H9 (cell line): Measurements from ENCODE around the gene C16orf92. TPM values are rescaled to one million over a fixed set of nuclear protein-coding genes. Genes with fewer than 3 reads are reported as not detected.

Experiments used
- DNase-seq: peaks from one replicate; pipeline ENCODE4 v3.0.0-alpha.2; 2017
- H2AFZ ChIP-seq: one replicate; pipeline ENCODE4 v1.6.1; 2013; ENCODE audit warnings: mild to moderate bottlenecking, low read length, control low read depth, moderate library complexity
- H2AK5ac ChIP-seq: 2 replicates; pipeline ENCODE4 v1.6.1; 2013; ENCODE audit warnings: low read length, control low read depth, mixed read lengths; ENCODE audit not compliant: insufficient read length
- H2BK120ac ChIP-seq: one replicate; pipeline ENCODE4 v1.6.1; 2013; ENCODE audit warnings: low read depth, mild to moderate bottlenecking, low read length, control low read depth, inconsistent platforms; ENCODE audit not compliant: poor library complexity, severe bottlenecking
- H2BK12ac ChIP-seq: 2 replicates; pipeline ENCODE4 v1.6.1; 2013; ENCODE audit warnings: low read length, control low read depth, mixed read lengths, low read depth; ENCODE audit not compliant: insufficient read length
- H2BK15ac ChIP-seq: 2 replicates; pipeline ENCODE4 v1.6.1; 2013; ENCODE audit warnings: low read depth, low read length, control low read depth
- H2BK20ac ChIP-seq: one replicate; pipeline ENCODE4 v1.6.1; 2013; ENCODE audit warnings: low read depth, mild to moderate bottlenecking, low read length, control low read depth, inconsistent platforms; ENCODE audit not compliant: poor library complexity, severe bottlenecking
- H2BK5ac ChIP-seq: 2 replicates; pipeline ENCODE4 v1.6.1; 2013; ENCODE audit warnings: low read length, control low read depth, mixed read lengths; ENCODE audit not compliant: insufficient read length
- H3K14ac ChIP-seq: 2 replicates; pipeline ENCODE4 v1.6.1; 2013; ENCODE audit warnings: low read length, control low read depth; ENCODE audit not compliant: insufficient read depth
- H3K18ac ChIP-seq: 2 replicates; pipeline ENCODE4 v1.6.1; 2013; ENCODE audit warnings: low read depth, mild to moderate bottlenecking, mixed read lengths, low read length, control low read depth; ENCODE audit not compliant: insufficient read length
- H3K23ac ChIP-seq: 2 replicates; pipeline ENCODE4 v1.6.1; 2013; ENCODE audit warnings: low read length, control low read depth, mixed read lengths, low read depth; ENCODE audit not compliant: insufficient read length
- H3K23me2 ChIP-seq: 2 replicates; pipeline ENCODE4 v1.6.1; 2013; ENCODE audit warnings: low read depth, mild to moderate bottlenecking, mixed read lengths, low read length, control low read depth; ENCODE audit not compliant: insufficient read length, poor library complexity, severe bottlenecking
- H3K27ac ChIP-seq: 2 replicates; pipeline ENCODE4 v1.5.1; 2013; ENCODE audit warnings: low read length, control low read depth, mixed read lengths, low read depth; ENCODE audit not compliant: insufficient read length
- H3K27me3 ChIP-seq: 2 replicates; pipeline ENCODE4 v1.6.1; 2013; ENCODE audit warnings: low read length, control low read depth, inconsistent platforms; ENCODE audit not compliant: insufficient read depth
- H3K4ac ChIP-seq: 2 replicates; pipeline ENCODE4 v1.6.1; 2013; ENCODE audit warnings: low read depth, mild to moderate bottlenecking, control low read depth, inconsistent platforms, low read length, moderate library complexity
- H3K4me1 ChIP-seq: 2 replicates; pipeline ENCODE4 v1.6.1; 2013; ENCODE audit warnings: low read length, control low read depth, inconsistent platforms; ENCODE audit not compliant: insufficient read depth
- H3K4me2 ChIP-seq: 2 replicates; pipeline ENCODE4 v1.6.1; 2013; ENCODE audit warnings: low read length, control low read depth, mixed read lengths; ENCODE audit not compliant: insufficient read length, insufficient read depth
- H3K56ac ChIP-seq: 2 replicates; pipeline ENCODE4 v1.6.1; 2013; ENCODE audit warnings: low read depth, mild to moderate bottlenecking, mixed read lengths, low read length, control low read depth; ENCODE audit not compliant: insufficient read length
- H3K79me1 ChIP-seq: 2 replicates; pipeline ENCODE4 v1.6.1; 2013; ENCODE audit warnings: low read depth, mild to moderate bottlenecking, moderate library complexity, low read length, control low read depth, inconsistent platforms; ENCODE audit not compliant: insufficient read depth, poor library complexity, severe bottlenecking
- H3K79me2 ChIP-seq: 2 replicates; pipeline ENCODE4 v1.6.1; 2013; ENCODE audit warnings: low read length, control low read depth, inconsistent platforms; ENCODE audit not compliant: insufficient read depth
- H3K9ac ChIP-seq: 2 replicates; pipeline ENCODE4 v1.6.1; 2013; ENCODE audit warnings: low read length, control low read depth, mixed read lengths; ENCODE audit not compliant: insufficient read length; ENCODE audit errors: extremely low read depth
- H3K9me3 ChIP-seq: one replicate; pipeline ENCODE4 v1.6.1; 2013; ENCODE audit warnings: low read depth, low read length, inconsistent platforms; ENCODE audit not compliant: control insufficient read depth
- H3T11ph ChIP-seq: one replicate; pipeline ENCODE4 v1.6.1; 2013; ENCODE audit warnings: mild to moderate bottlenecking, low read length, control low read depth, inconsistent platforms
- H4K20me1 ChIP-seq: one replicate; pipeline ENCODE4 v1.6.1; 2013; ENCODE audit not compliant: control insufficient read depth, insufficient read length, insufficient read depth
- H4K5ac ChIP-seq: 2 replicates; pipeline ENCODE4 v1.6.1; 2013; ENCODE audit warnings: low read depth, mild to moderate bottlenecking, mixed read lengths, low read length, control low read depth; ENCODE audit not compliant: insufficient read length
- H4K8ac ChIP-seq: replicated peaks from 2 replicates; pipeline ENCODE4 v1.6.1; 2013; ENCODE audit warnings: low read length, control low read depth, mixed read lengths, low read depth; ENCODE audit not compliant: insufficient read length
- H4K91ac ChIP-seq: 2 replicates; pipeline ENCODE4 v1.6.1; 2013; ENCODE audit warnings: low read depth, mild to moderate bottlenecking, moderate library complexity, mixed read lengths, low read length, control low read depth; ENCODE audit not compliant: insufficient read length
- H3K27ac Mint-ChIP-seq, 3 experiments: 2 replicates in 2 of 3; 3 replicates in 1 of 3; pipeline ENCODE4 v1.8.0; 2020 to 2021; ENCODE audit warnings: mixed read lengths in 3 of 3, mild to moderate bottlenecking in 1 of 3, moderate library complexity in 1 of 3
- H3K27me3 Mint-ChIP-seq: 2 replicates; pipeline ENCODE4 v1.8.0; 2021; ENCODE audit warnings: low read depth, mild to moderate bottlenecking, moderate library complexity, mixed read lengths
- H3K36me3 Mint-ChIP-seq, 3 experiments: 2 replicates in 2 of 3; 3 replicates in 1 of 3; pipeline ENCODE4 v1.8.0; 2020 to 2021; ENCODE audit warnings: low read depth in 3 of 3, mixed read lengths in 3 of 3; ENCODE audit not compliant: insufficient read depth in 1 of 3
- H3K4me1 Mint-ChIP-seq, 2 experiments: 2 replicates each; pipeline ENCODE4 v1.8.0; 2020; ENCODE audit warnings: mixed read lengths in 2 of 2
- H3K4me3 Mint-ChIP-seq, 2 experiments: 2 replicates in 1 of 2; 3 replicates in 1 of 2; pipeline ENCODE4 v1.8.0; 2020 to 2021; ENCODE audit warnings: mild to moderate bottlenecking in 2 of 2, mixed read lengths in 2 of 2, moderate library complexity in 1 of 2
- H3K9me3 Mint-ChIP-seq, 2 experiments: 2 replicates in 1 of 2; 3 replicates in 1 of 2; pipeline ENCODE4 v1.8.0; 2020; ENCODE audit warnings: mild to moderate bottlenecking in 2 of 2, mixed read lengths in 2 of 2, moderate library complexity in 1 of 2
- WGBS: extraction: QIAGEN DNeasy Blood & Tissue Kit; methylation state at CpG from one replicate; pipeline ENCODE4 v1.1.7; 2013; ENCODE audit warnings: missing lambda C conversion rate, low lambda C conversion rate, mixed read lengths; ENCODE audit not compliant: insufficient read length; ENCODE audit errors: extremely low coverage; 5-methylcytosine and 5-hydroxymethylcytosine counted together
- total RNA-seq: library from RNA; stranded (reverse); gene quantifications from 2 replicates; pipeline ENCODE4 v1.2.1, GENCODE V29; 2021
- TF ChIP-seq, protein P1 (sequence below): fragments of 200-600 bp; sonication (generic); conservative IDR thresholded peaks from 3 replicates; pipeline ENCODE4 v1.8.0; 2021; ENCODE audit warnings: antibody characterized with exemption, mild to moderate bottlenecking

The C16orf92 gene
- total RNA-seq, 1 experiment from 2014 or later: not detected

DNA sequence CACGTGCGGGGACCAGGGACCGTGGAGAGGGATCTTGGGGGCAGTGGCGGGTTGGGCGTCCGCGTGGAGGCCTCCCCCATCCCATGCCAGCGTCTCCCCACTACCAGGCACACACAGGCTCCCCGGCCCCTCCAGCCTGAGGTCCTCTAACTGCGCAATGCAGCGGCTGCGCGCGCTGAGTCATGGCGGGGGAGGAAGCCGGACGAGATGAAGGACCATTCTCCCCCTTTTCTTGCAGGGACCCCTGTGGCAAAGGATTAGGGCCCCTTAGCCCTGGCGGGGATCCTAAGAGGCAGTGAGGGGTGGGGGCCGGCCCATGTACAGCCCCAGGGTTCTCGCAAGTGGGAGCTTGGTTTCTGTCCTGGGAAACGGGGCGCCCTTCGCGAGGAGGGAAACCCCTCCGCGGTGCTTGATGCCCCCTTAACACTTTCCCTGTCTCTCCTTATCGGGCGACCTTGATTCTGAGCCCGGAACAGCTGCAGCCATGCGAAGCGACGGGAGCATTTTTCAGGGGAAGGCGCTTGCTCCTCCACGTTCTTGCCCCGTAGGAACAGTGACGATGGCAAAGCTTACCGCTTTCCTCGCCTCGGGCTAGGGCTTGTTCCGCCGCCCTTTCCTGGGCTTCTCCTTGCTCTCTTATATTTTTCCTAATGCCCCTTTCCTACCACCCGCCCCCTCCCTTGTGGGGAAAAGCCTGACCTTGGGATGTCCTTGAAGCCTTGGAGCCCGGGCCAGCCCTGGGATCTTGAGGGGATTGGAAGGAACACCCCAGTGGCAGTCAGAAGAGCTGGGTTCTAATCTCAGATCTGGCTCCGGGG lies 43.2 kb downstream of the C16orf92 start:
- Histone ChIP-seq H3K56ac (no peak overlapping the region), H2AK5ac (no peak overlapping the region), H3K79me1 (peaks cover 7% of the 10 kb centered on the region), H3K27me3 (no peaks in the 10 kb centered on the region), H2BK5ac (no peak overlapping the region), H3K9ac (peak overlapping the region; percentile 81), H3T11ph (no peak overlapping the region), H3K9me3 (no peaks in the 10 kb centered on the region), H2BK15ac (no peak overlapping the region), H3K23ac (no peak overlapping the region), H4K8ac (no peak overlapping the region), H3K14ac (peak overlapping the region; percentile 88), H3K18ac (peak overlapping the region; percentile 68), H3K4me1 (no peaks in the 10 kb centered on the region; the same call in 1 of the 2 replicates), H2BK20ac (no peak overlapping the region), H3K27ac (no peak overlapping the region), H4K5ac (no peak overlapping the region), H3K4ac (no peak overlapping the region), H4K91ac (no peak overlapping the region), H3K79me2 (peaks cover 12% of the 10 kb centered on the region; the same call in 1 of the 2 replicates), H3K4me2 (peak overlapping the region; percentile 89), H3K23me2 (peaks cover 17% of the 10 kb centered on the region), H2AFZ (no peak overlapping the region), H2BK120ac (no peak overlapping the region), H2BK12ac (no peak overlapping the region), H4K20me1 (no peaks in the 10 kb centered on the region)
- WGBS: no CpG with 5 or more reads among the region's 44 CpGs
- Mint-ChIP-seq H3K36me3 (peaks cover 41 to 51% (median 45%) of the 10 kb centered on the region in 3 experiments), H3K27ac (peak overlapping the region; percentile 88 to 99 (median 97); a peak in 5 of 7 replicates), H3K9me3 (no peaks in the 10 kb centered on the region; a peak in 1 of 5 replicates), H3K4me1 (peaks cover 19 to 31% of the 10 kb centered on the region in 2 experiments), H3K4me3 (peak overlapping the region; percentile 88 to 94), H3K27me3 (no peaks in the 10 kb centered on the region; the same call in 1 of the 2 replicates)
- TF ChIP-seq, protein P1, sequence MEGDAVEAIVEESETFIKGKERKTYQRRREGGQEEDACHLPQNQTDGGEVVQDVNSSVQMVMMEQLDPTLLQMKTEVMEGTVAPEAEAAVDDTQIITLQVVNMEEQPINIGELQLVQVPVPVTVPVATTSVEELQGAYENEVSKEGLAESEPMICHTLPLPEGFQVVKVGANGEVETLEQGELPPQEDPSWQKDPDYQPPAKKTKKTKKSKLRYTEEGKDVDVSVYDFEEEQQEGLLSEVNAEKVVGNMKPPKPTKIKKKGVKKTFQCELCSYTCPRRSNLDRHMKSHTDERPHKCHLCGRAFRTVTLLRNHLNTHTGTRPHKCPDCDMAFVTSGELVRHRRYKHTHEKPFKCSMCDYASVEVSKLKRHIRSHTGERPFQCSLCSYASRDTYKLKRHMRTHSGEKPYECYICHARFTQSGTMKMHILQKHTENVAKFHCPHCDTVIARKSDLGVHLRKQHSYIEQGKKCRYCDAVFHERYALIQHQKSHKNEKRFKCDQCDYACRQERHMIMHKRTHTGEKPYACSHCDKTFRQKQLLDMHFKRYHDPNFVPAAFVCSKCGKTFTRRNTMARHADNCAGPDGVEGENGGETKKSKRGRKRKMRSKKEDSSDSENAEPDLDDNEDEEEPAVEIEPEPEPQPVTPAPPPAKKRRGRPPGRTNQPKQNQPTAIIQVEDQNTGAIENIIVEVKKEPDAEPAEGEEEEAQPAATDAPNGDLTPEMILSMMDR: no peak
- DNase-seq: no peak
